ENCODE results near the gene TEX13B.

The TEX13B gene

DNA sequence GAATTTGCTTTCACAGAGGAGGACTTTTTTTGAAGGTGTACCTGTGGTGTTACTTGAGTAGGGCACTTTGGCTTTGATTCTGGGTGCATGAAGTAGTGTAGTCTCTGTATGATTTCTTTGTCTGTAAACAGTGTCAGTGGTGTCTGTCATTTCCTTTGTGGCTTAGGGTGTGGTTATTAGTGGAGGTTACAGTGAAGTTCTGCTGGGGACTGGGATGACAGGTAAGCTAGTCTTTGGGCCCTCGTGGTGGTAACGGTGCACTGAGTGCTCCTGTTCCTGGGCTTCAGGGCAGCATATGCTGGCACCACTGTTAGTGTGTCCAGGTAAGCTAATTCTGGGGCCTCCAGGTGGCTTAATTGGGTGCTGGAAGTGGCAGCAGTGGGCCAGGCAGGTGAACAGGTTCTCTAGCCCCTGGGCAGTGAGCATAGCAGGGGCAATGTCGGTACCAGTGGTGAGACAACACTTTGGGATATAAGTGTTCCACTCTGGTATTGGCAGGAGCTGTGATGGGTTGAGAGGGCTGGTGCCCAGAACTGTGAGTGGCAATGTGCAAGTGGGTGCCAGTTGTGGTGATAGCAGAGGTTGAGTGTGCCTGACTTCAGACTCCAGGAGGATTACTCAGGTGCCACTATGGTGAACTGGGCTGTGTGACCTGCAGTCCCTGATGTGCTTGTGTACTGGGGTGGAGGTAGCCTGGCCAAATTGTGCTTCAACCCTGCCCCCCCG lies 36.6 kb upstream of the TEX13B start:
- Histone ChIP-seq H3K4me1 (ENCODE audit: control insufficient read depth, insufficient read depth, low read length) (no peaks in the 10 kb centered on the region), H3K4me3 (ENCODE audit: low read depth, low read length) (no peak overlapping the region), H3K27ac (ENCODE audit: extremely low read depth, low read depth, low read length) (no peak overlapping the region), H3K36me3 (ENCODE audit: control insufficient read depth in 2 of 2, insufficient read depth in 1 of 2, low read length in 2 of 2) (no peaks in the 10 kb centered on the region), H3K9me3 (ENCODE audit: control insufficient read depth, insufficient read depth, low read depth, low read length) (peaks cover 2% of the 10 kb centered on the region)
- TF ChIP-seq ZNF394 (tag by site-specific recombination; IDR thresholded peaks at IDR 0.05; ENCODE audit: borderline replicate concordance) = no peak
- POLR2A ChIA-PET = no interaction called here
- CTCF ChIA-PET = interaction anchor here (0.7 kb wide), 1 partner anchor 51 kb away, joined by 3 read pairs; no protein-coding TSS in a partner anchor

DNA sequence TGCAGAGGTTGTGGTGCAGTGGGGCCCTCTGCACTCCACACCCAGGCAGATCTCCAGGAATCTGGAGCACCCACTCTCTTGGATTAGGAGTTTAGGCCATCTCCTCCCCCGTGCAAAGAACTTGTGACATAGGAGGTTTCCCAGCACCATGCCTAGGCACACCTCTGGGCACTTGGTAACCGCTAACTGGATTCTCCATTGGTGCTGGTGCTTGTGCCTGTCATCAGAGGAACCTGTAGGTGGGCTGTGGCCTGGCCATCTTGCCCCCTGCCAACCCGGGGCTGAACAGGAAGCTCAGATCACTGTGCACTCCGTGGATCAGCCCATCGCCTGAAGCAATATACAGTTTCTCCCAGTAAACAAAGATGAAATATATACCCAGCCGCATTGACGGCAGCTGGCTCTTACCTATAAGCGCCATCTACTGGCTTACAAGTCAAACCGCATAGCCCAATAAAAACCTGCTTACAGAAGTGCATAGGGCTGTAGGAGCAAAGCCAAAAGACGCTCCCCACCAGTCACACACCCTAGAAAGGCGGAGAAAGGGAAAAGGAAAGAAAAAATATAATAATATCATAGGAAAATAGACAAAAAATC lies 19.1 kb upstream of the TEX13B start:
- POLR2A ChIA-PET = no interaction called here
- no peaks in the 10 kb centered on the region for H3K36me3 ChIP-seq (ENCODE audit: control insufficient read depth in 2 of 2, insufficient read depth in 1 of 2, low read length in 2 of 2)
- H3K27ac ChIP-seq (ENCODE audit: extremely low read depth, low read depth, low read length) = no peak overlapping the region
- H3K4me1 ChIP-seq (ENCODE audit: control insufficient read depth, insufficient read depth, low read length) = no peaks in the 10 kb centered on the region
- 0 out of 2 replicates have a peak, but pooled peaks have one; percentile 39 for TF ChIP-seq TRIM28 (IDR thresholded peaks at IDR 0.05; ENCODE audit: borderline replicate concordance, low read length)
- TF ChIP-seq YY2 (tag by site-specific recombination; IDR thresholded peaks at IDR 0.05) = no peak
- no peak for TF ChIP-seq ZBTB1 (tag by site-specific recombination; IDR thresholded peaks at IDR 0.05)
- TF ChIP-seq ZNF302 (tag by site-specific recombination; IDR thresholded peaks at IDR 0.05; ENCODE audit: low read depth) = no peak
- no peak for TF ChIP-seq ZNF792 (tag by site-specific recombination; IDR thresholded peaks at IDR 0.05)
- TF ChIP-seq, protein P1, sequence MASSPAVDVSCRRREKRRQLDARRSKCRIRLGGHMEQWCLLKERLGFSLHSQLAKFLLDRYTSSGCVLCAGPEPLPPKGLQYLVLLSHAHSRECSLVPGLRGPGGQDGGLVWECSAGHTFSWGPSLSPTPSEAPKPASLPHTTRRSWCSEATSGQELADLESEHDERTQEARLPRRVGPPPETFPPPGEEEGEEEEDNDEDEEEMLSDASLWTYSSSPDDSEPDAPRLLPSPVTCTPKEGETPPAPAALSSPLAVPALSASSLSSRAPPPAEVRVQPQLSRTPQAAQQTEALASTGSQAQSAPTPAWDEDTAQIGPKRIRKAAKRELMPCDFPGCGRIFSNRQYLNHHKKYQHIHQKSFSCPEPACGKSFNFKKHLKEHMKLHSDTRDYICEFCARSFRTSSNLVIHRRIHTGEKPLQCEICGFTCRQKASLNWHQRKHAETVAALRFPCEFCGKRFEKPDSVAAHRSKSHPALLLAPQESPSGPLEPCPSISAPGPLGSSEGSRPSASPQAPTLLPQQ (tag by site-specific recombination; IDR thresholded peaks at IDR 0.05) = no peak
- TF ChIP-seq ZNF112 (tag by site-specific recombination; IDR thresholded peaks at IDR 0.05) = no peak
- TF ChIP-seq ZNF654 (tag by site-specific recombination; IDR thresholded peaks at IDR 0.05; ENCODE audit: low read depth) = peak; percentile 72
- TF ChIP-seq, protein P2, sequence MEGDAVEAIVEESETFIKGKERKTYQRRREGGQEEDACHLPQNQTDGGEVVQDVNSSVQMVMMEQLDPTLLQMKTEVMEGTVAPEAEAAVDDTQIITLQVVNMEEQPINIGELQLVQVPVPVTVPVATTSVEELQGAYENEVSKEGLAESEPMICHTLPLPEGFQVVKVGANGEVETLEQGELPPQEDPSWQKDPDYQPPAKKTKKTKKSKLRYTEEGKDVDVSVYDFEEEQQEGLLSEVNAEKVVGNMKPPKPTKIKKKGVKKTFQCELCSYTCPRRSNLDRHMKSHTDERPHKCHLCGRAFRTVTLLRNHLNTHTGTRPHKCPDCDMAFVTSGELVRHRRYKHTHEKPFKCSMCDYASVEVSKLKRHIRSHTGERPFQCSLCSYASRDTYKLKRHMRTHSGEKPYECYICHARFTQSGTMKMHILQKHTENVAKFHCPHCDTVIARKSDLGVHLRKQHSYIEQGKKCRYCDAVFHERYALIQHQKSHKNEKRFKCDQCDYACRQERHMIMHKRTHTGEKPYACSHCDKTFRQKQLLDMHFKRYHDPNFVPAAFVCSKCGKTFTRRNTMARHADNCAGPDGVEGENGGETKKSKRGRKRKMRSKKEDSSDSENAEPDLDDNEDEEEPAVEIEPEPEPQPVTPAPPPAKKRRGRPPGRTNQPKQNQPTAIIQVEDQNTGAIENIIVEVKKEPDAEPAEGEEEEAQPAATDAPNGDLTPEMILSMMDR (tag by site-specific recombination; IDR thresholded peaks at IDR 0.05) = peak; percentile 42; the same call in 1 of the 2 replicates
- TF ChIP-seq ZNF610 (tag by site-specific recombination; IDR thresholded peaks at IDR 0.05; ENCODE audit: borderline replicate concordance) = 0 out of 2 replicates have a peak, but pooled peaks have one; percentile 47
- CTCF ChIA-PET = interaction anchor here (0.6 to 2.7 kb wide), 12 partner anchors 8 to 1107 kb away, joined by 3 to 11 read pairs (median 4); no protein-coding TSS in a partner anchor
- H3K4me3 ChIP-seq (ENCODE audit: low read depth, low read length) = no peak overlapping the region
- no peaks in the 10 kb centered on the region; the same call in 1 of the 2 replicates for H3K9me3 ChIP-seq (ENCODE audit: control insufficient read depth, insufficient read depth, low read depth, low read length)

DNA sequence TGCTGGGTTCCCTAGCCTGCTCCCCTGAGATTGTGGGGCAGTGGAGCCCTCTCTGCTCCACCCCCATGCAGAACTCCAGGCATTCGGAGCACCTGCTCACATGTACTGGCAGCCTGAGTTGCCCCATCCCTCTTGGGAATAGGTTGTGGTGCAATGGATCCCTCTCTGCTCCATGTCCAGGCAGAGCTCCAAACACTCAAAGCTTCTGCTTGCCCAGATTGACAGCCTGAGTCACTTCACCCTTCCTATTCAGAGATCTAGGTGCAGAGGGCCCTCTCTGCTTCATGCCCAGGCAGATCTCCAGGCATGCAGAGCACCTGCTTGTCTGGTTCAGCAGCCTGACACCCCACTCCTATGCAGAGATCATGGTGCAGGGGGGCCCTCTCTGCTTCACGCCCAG lies 18.6 kb upstream of the TEX13B start:
- no peaks in the 10 kb centered on the region for H3K36me3 ChIP-seq (ENCODE audit: control insufficient read depth in 2 of 2, insufficient read depth in 1 of 2, low read length in 2 of 2)
- no peak overlapping the region for H3K27ac ChIP-seq (ENCODE audit: extremely low read depth, low read depth, low read length)
- H3K9me3 ChIP-seq (ENCODE audit: control insufficient read depth, insufficient read depth, low read depth, low read length) = no peaks in the 10 kb centered on the region; the same call in 1 of the 2 replicates
- H3K4me1 ChIP-seq (ENCODE audit: control insufficient read depth, insufficient read depth, low read length) = no peaks in the 10 kb centered on the region
- TF ChIP-seq ZNF133 (tag by site-specific recombination; IDR thresholded peaks at IDR 0.05) (no peak), ZNF433 (tag by site-specific recombination; IDR thresholded peaks at IDR 0.05; ENCODE audit: low read depth) (no peak), ZSCAN16 (tag by site-specific recombination; IDR thresholded peaks at IDR 0.05) (no peak), ZNF544 (tag by site-specific recombination; IDR thresholded peaks at IDR 0.05) (no peak), EGR2 (tag by site-specific recombination; IDR thresholded peaks at IDR 0.05; ENCODE audit: low read depth) (no peak), ZNF221 (tag by site-specific recombination; IDR thresholded peaks at IDR 0.05; ENCODE audit: borderline replicate concordance) (no peak), YY1 (tag by site-specific recombination; IDR thresholded peaks at IDR 0.05) (no peak), ZNF48 (tag by site-specific recombination; IDR thresholded peaks at IDR 0.05) (no peak), GLI2 (tag by site-specific recombination; IDR thresholded peaks at IDR 0.05; ENCODE audit: borderline replicate concordance, low read depth) (no peak)
- TF ChIP-seq, protein P3, sequence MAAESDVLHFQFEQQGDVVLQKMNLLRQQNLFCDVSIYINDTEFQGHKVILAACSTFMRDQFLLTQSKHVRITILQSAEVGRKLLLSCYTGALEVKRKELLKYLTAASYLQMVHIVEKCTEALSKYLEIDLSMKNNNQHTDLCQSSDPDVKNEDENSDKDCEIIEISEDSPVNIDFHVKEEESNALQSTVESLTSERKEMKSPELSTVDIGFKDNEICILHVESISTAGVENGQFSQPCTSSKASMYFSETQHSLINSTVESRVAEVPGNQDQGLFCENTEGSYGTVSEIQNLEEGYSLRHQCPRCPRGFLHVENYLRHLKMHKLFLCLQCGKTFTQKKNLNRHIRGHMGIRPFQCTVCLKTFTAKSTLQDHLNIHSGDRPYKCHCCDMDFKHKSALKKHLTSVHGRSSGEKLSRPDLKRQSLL (tag by site-specific recombination; IDR thresholded peaks at IDR 0.05) = no peak
- TF ChIP-seq, protein P4, sequence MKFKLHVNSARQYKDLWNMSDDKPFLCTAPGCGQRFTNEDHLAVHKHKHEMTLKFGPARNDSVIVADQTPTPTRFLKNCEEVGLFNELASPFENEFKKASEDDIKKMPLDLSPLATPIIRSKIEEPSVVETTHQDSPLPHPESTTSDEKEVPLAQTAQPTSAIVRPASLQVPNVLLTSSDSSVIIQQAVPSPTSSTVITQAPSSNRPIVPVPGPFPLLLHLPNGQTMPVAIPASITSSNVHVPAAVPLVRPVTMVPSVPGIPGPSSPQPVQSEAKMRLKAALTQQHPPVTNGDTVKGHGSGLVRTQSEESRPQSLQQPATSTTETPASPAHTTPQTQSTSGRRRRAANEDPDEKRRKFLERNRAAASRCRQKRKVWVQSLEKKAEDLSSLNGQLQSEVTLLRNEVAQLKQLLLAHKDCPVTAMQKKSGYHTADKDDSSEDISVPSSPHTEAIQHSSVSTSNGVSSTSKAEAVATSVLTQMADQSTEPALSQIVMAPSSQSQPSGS (tag by site-specific recombination; IDR thresholded peaks at IDR 0.05; ENCODE audit: low read depth) = no peak
- TF ChIP-seq, protein P1 (tag by site-specific recombination; IDR thresholded peaks at IDR 0.05) = no peak
- no peak overlapping the region for H3K4me3 ChIP-seq (ENCODE audit: low read depth, low read length)
- ChIA-PET CTCF (interaction anchor here (0.6 to 2.7 kb wide), 8 partner anchors 8 to 1106 kb away, joined by 3 to 11 read pairs (median 3); no protein-coding TSS in a partner anchor), POLR2A (no interaction called here)

Data from HEK293 (cell line).